ENCODE results near the gene GJC2. TPM values are rescaled to one million over a fixed set of nuclear protein-coding genes. Genes with fewer than 3 reads are reported as not detected.

Gene GJC2
- total RNA-seq, 1 experiment from 2014 or later = 0.76 TPM

DNA sequence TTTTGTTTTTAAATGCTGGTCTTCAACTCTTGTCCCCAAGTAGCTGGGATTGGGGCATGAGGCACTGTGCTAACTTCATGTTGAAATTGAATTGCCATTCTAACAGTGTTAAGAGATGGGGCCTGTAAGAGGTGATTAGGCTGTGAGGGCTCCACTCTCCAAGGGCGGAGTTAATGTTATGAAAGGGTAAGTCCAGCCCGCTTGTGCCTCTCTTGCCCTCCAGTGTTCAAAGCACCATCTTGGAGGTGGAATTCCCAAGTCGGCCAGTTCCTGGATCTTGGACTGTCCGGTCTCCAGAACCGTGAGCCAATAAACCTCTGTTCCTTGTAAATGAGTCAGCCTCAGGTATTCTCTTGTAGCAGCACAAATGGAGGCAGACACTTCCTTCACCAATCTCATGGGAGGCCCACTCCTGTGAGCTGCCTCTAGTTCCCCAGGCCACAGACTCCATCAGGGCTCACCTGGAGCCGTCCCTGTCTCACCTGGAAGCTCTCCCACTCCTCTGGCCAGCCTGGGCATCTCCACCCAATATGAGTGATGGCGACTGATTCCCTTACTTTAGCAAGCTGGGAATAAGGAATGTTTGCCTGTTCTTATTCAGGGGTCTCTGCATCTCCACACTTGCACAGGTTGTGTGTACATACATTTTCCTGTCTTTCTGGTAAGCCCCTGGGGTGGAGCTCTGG lies 31.4 kb downstream of the GJC2 start (continued):
- TF ChIP-seq YY1 (IDR thresholded peaks at IDR 0.05; ENCODE audit: extremely low read depth, insufficient replicate concordance, low read depth, low read length) = no peak
- no peak for TF ChIP-seq EZH2 (IDR thresholded peaks at IDR 0.05)
- TF ChIP-seq TCF7L2 (IDR thresholded peaks at IDR 0.05; ENCODE audit: borderline replicate concordance, extremely low read depth, insufficient read depth, insufficient read length) = no peak
- no peak for TF ChIP-seq EGR1 (IDR thresholded peaks at IDR 0.05; ENCODE audit: low read depth)
- no peak for TF ChIP-seq ELF1 (IDR thresholded peaks at IDR 0.05; ENCODE audit: borderline replicate concordance, low read depth)
- TF ChIP-seq CBX3 (IDR thresholded peaks at IDR 0.05; ENCODE audit: low read depth) = no peak
- TF ChIP-seq POLR2A (IDR thresholded peaks at IDR 0.05; ENCODE audit: borderline replicate concordance, extremely low read depth, insufficient read depth, insufficient read length) = no peak
- TF ChIP-seq, protein P1, sequence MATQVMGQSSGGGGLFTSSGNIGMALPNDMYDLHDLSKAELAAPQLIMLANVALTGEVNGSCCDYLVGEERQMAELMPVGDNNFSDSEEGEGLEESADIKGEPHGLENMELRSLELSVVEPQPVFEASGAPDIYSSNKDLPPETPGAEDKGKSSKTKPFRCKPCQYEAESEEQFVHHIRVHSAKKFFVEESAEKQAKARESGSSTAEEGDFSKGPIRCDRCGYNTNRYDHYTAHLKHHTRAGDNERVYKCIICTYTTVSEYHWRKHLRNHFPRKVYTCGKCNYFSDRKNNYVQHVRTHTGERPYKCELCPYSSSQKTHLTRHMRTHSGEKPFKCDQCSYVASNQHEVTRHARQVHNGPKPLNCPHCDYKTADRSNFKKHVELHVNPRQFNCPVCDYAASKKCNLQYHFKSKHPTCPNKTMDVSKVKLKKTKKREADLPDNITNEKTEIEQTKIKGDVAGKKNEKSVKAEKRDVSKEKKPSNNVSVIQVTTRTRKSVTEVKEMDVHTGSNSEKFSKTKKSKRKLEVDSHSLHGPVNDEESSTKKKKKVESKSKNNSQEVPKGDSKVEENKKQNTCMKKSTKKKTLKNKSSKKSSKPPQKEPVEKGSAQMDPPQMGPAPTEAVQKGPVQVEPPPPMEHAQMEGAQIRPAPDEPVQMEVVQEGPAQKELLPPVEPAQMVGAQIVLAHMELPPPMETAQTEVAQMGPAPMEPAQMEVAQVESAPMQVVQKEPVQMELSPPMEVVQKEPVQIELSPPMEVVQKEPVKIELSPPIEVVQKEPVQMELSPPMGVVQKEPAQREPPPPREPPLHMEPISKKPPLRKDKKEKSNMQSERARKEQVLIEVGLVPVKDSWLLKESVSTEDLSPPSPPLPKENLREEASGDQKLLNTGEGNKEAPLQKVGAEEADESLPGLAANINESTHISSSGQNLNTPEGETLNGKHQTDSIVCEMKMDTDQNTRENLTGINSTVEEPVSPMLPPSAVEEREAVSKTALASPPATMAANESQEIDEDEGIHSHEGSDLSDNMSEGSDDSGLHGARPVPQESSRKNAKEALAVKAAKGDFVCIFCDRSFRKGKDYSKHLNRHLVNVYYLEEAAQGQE (IDR thresholded peaks at IDR 0.05; ENCODE audit: low read depth) = no peak

DNA sequence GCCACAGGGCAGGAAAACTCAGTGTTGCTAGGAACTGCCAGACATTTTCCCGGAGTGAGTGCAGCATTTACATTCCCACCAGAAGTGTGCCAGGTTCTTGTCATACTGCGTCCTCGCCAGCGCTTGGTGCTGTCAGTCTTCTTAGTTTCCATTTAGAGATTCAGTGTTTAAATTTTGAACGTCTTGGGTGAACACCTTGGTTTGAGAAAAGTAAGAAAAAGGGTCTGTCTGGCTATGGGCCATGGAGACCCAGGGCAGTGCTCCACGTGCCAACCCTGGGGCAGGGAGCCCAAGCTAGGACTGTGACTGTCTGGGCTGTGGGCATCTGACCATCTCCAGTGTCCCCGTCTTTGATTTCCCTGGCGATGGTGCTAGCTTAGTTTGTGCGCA lies 31.9 kb downstream of the GJC2 start:
- H3K9me3 ChIP-seq (ENCODE audit: control insufficient read depth in 1 of 2, insufficient read depth in 1 of 2, low read depth in 1 of 2, low read length in 2 of 2) = no peaks in the 10 kb centered on the region
- H3K27ac ChIP-seq (ENCODE audit: low read depth, low read length) = no peak overlapping the region
- no peak overlapping the region for H3K4me2 ChIP-seq (ENCODE audit: low read length)
- TF ChIP-seq, protein P1 (IDR thresholded peaks at IDR 0.05; ENCODE audit: low read depth) = no peak
- no peaks in the 10 kb centered on the region for H3K27me3 ChIP-seq (ENCODE audit: insufficient read depth, low read length)
- no peaks in the 10 kb centered on the region for H3K36me3 ChIP-seq (ENCODE audit: control insufficient read depth in 1 of 2, insufficient read depth in 2 of 2, low read length in 2 of 2)
- H3K4me3 ChIP-seq (replicated peaks in 1 of 2; ENCODE audit: low read depth in 1 of 2, low read length in 2 of 2) = no peak overlapping the region
- DNase-seq (ENCODE audit: low read depth, low spot score) (no peak), ATAC-seq (no peak)
- H2AFZ ChIP-seq (ENCODE audit: low read depth, low read length, poor library complexity, severe bottlenecking) = no peak overlapping the region
- RAD21 ChIA-PET (ENCODE audit: low non-redundant PET in 1 of 2, low total read pairs in 2 of 2, uncharacterized antibody in 2 of 2, unreplicated experiment in 2 of 2) = no interaction called here
- CTCF ChIA-PET = no interaction called here
- no peaks in the 10 kb centered on the region for H3K9me2 ChIP-seq (ENCODE audit: insufficient read depth)
- H4K20me1 ChIP-seq (ENCODE audit: insufficient read depth) = no peaks in the 10 kb centered on the region
- intact Hi-C loops (cut with micrococcal nuclease) = no loop called here
- 0 out of 4 replicates have a peak, but pooled peaks cover 0 to 9% of the 10 kb centered on the region in 2 experiments for H3K4me1 ChIP-seq (ENCODE audit: control insufficient read depth in 1 of 2, insufficient read depth in 2 of 2, low read length in 2 of 2)
- no TSS peak for BruUV-seq (replicated peaks)
- H3K79me2 ChIP-seq (ENCODE audit: insufficient read depth, low read length) = no peaks in the 10 kb centered on the region
- POLR2A ChIA-PET = no interaction called here
- H3K9ac ChIP-seq (ENCODE audit: low read length) = no peak overlapping the region

Data from HCT116 (cell line).